ENCODE results near the gene PRDM16.

PRDM16 gene

GRCh38 chr1:3478187-3478586, 409.2 kb downstream of the PRDM16 start:
- ATAC-seq (ENCODE audit: insufficient read depth, low read depth) = no peak
- TF ChIP-seq CTCF (IDR thresholded peaks at IDR 0.05; ENCODE audit: borderline replicate concordance, extremely low read depth, low read length, poor library complexity, severe bottlenecking) (no peak), EZH2 (IDR thresholded peaks at IDR 0.05; ENCODE audit: borderline replicate concordance, low read depth, low read length, severe bottlenecking) (no peak)
- H3K4me3 ChIP-seq (ENCODE audit: low read depth in 1 of 2, low read length in 2 of 2) = no peak overlapping the region
- no peak overlapping the region for H3K9ac ChIP-seq (ENCODE audit: low read depth, low read length)
- no peaks in the 10 kb centered on the region for H3K27me3 ChIP-seq (ENCODE audit: insufficient read depth, low read length, poor library complexity)
- no peaks in the 10 kb centered on the region for H3K9me3 ChIP-seq (ENCODE audit: insufficient read depth, low read length, severe bottlenecking)
- no peak overlapping the region for H2AFZ ChIP-seq (ENCODE audit: low read depth, low read length)
- H3K4me2 ChIP-seq (ENCODE audit: insufficient read depth, low read length) = no peak overlapping the region
- no peaks in the 10 kb centered on the region for H3K4me1 ChIP-seq (ENCODE audit: insufficient read depth, low read length)
- peaks cover 9% of the 10 kb centered on the region; the same call in 1 of the 2 replicates for H4K20me1 ChIP-seq (ENCODE audit: insufficient read depth, low read length)
- H3K79me2 ChIP-seq (ENCODE audit: insufficient read depth, low read length) = no peaks in the 10 kb centered on the region
- no peaks in the 10 kb centered on the region for H3K36me3 ChIP-seq (ENCODE audit: insufficient read depth, low read length)
- no peak overlapping the region for H3K27ac ChIP-seq (ENCODE audit: low read length)
- no peak for DNase-seq

DNA sequence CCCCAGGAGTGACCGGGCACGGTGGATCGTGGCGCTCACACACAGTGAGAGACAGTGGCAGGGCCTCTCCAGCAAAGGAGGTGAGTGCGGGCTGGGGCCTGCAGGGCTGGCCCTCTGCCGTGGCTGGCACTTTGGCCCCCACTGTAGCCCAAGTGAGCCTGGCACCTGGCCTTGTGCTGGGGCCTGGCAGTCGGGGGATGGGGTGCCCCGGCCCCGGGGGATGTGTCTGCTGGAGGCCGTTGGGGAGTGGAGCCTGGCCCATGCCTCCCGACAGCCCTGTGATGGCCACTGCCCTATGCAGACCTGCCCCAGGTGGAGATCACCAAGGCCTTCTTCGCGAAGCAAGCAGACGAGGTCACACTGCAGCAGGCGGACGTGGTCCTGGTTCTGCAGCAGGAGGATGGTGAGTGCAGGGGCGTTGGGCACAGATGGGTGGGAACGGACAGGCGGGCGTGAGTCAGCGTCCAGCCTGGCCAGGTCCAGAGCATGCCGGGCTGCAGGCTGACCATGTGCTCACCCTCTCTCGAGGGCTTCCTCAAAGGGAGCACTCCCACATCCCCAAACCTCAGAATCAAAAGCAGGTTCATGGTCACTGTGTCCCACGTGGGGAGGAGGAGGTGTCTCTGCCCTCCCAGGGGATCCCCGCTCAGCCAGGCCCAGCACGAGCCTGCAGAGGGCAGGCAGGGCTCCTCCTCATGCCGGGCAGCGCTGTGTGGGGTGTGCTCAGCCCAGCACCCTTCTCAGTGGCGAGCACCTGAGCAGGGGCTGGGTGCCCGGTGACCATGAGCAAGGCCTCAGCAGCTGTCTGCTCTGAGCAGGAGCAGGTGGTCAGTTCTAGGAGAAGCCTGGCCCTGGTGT, 410.7 kb downstream of the PRDM16 start:
- Histone ChIP-seq H3K79me2 (ENCODE audit: insufficient read depth, low read length) (no peaks in the 10 kb centered on the region), H3K9ac (ENCODE audit: low read depth, low read length) (no peak overlapping the region), H3K27me3 (ENCODE audit: insufficient read depth, low read length, poor library complexity) (no peaks in the 10 kb centered on the region), H3K9me3 (ENCODE audit: insufficient read depth, low read length, severe bottlenecking) (no peaks in the 10 kb centered on the region), H3K4me2 (ENCODE audit: insufficient read depth, low read length) (no peak overlapping the region), H3K4me1 (ENCODE audit: insufficient read depth, low read length) (no peaks in the 10 kb centered on the region), H3K36me3 (ENCODE audit: insufficient read depth, low read length) (no peaks in the 10 kb centered on the region), H3K4me3 (ENCODE audit: low read depth in 1 of 2, low read length in 2 of 2) (no peak overlapping the region), H3K27ac (ENCODE audit: low read length) (no peak overlapping the region), H2AFZ (ENCODE audit: low read depth, low read length) (no peak overlapping the region), H4K20me1 (ENCODE audit: insufficient read depth, low read length) (peaks cover 9% of the 10 kb centered on the region)
- TF ChIP-seq CTCF (IDR thresholded peaks at IDR 0.05; ENCODE audit: borderline replicate concordance, extremely low read depth, low read length, poor library complexity, severe bottlenecking) (no peak), EZH2 (IDR thresholded peaks at IDR 0.05; ENCODE audit: borderline replicate concordance, low read depth, low read length, severe bottlenecking) (no peak)
- DNase-seq (no peak), ATAC-seq (ENCODE audit: insufficient read depth, low read depth) (no peak)

- H3K27me3 ChIP-seq (ENCODE audit: insufficient read depth, low read length, poor library complexity) = no peaks in the 10 kb centered on the region
- no peak for ATAC-seq (ENCODE audit: insufficient read depth, low read depth)
- TF ChIP-seq EZH2 (IDR thresholded peaks at IDR 0.05; ENCODE audit: borderline replicate concordance, low read depth, low read length, severe bottlenecking) = no peak
- no peak for TF ChIP-seq CTCF (IDR thresholded peaks at IDR 0.05; ENCODE audit: borderline replicate concordance, extremely low read depth, low read length, poor library complexity, severe bottlenecking)
- H3K79me2 ChIP-seq (ENCODE audit: insufficient read depth, low read length) = no peaks in the 10 kb centered on the region
- H2AFZ ChIP-seq (ENCODE audit: low read depth, low read length) = no peak overlapping the region
- H3K4me1 ChIP-seq (ENCODE audit: insufficient read depth, low read length) = no peaks in the 10 kb centered on the region
- no peak for DNase-seq
- no peak overlapping the region for H3K9ac ChIP-seq (ENCODE audit: low read depth, low read length)
- no peak overlapping the region for H3K4me2 ChIP-seq (ENCODE audit: insufficient read depth, low read length)
- H4K20me1 ChIP-seq (ENCODE audit: insufficient read depth, low read length) = peaks cover 9% of the 10 kb centered on the region
- H3K36me3 ChIP-seq (ENCODE audit: insufficient read depth, low read length) = no peaks in the 10 kb centered on the region
- no peak overlapping the region for H3K4me3 ChIP-seq (ENCODE audit: low read depth in 1 of 2, low read length in 2 of 2)
- H3K27ac ChIP-seq (ENCODE audit: low read length) = no peak overlapping the region
- no peaks in the 10 kb centered on the region for H3K9me3 ChIP-seq (ENCODE audit: insufficient read depth, low read length, severe bottlenecking)
Measured at GRCh38 chr1:3480369-3480719, 411.3 kb downstream of the PRDM16 start.
